Peyer's patch (tissue), 4 donors: ENCODE measurements around the gene STPG3.

Experiments
- POLR2A ChIP-seq, 2 donors: fragments of 450-650 bp; IDR thresholded peaks; one replicate each; pipeline ENCODE4 v1.5.1; 2017; ENCODE audit warnings: antibody characterized with exemption in 2 of 2, mild to moderate bottlenecking in 2 of 2, moderate library complexity in 2 of 2
- TF ChIP-seq, protein P1 (sequence below), 6 experiments: fragments of 450-650 bp in 4 of 6; fragments of 200-600 bp in 2 of 6; sonication (generic) in 1 of 6; IDR thresholded peaks; one replicate each; pipeline ENCODE4 v1.5.1; 2017 to 2019; ENCODE audit warnings: antibody characterized with exemption in 6 of 6, mild to moderate bottlenecking in 3 of 6, moderate library complexity in 1 of 6

DNA sequence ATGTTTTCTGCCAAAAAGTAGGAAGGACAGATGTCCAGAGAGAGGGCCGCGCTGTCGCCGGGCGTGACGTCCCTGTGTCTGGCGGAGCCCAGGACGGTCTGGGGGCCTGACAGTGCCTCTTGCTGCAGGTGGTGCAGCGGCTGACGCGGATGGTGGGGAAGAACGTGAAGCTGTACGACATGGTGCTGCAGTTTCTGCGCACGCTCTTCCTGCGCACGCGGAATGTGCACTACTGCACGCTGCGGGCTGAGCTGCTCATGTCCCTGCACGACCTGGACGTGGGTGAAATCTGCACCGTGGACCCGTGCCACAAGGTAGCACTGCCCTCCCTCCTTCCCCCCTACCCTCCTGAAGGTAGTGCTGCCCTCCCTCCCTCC is 11.8 kb downstream of the STPG3 start:
- TF ChIP-seq, protein P1, sequence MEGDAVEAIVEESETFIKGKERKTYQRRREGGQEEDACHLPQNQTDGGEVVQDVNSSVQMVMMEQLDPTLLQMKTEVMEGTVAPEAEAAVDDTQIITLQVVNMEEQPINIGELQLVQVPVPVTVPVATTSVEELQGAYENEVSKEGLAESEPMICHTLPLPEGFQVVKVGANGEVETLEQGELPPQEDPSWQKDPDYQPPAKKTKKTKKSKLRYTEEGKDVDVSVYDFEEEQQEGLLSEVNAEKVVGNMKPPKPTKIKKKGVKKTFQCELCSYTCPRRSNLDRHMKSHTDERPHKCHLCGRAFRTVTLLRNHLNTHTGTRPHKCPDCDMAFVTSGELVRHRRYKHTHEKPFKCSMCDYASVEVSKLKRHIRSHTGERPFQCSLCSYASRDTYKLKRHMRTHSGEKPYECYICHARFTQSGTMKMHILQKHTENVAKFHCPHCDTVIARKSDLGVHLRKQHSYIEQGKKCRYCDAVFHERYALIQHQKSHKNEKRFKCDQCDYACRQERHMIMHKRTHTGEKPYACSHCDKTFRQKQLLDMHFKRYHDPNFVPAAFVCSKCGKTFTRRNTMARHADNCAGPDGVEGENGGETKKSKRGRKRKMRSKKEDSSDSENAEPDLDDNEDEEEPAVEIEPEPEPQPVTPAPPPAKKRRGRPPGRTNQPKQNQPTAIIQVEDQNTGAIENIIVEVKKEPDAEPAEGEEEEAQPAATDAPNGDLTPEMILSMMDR (IDR thresholded peaks at IDR 0.05), result no peak
- TF ChIP-seq POLR2A (IDR thresholded peaks at IDR 0.05), result no peak
